ENCODE results near the gene PI4KB. TPM values are rescaled to one million over a fixed set of nuclear protein-coding genes. Genes with fewer than 3 reads are reported as not detected.

Gene PI4KB
- total and polyA plus RNA-seq, 2 of the 4 experiments (the other 2 are of a cell fraction), result 82.4 to 94.5 TPM

- no peak overlapping the region for H4K91ac ChIP-seq (ENCODE audit: insufficient read depth, low read depth, low read length)
- H3K79me1 ChIP-seq (ENCODE audit: low read depth in 1 of 2, low read length in 2 of 2), result peaks cover 16 to 72% of the 10 kb centered on the region in 2 experiments
- H3K18ac ChIP-seq (ENCODE audit: low read depth, low read length), result no peak overlapping the region
- H2AFZ ChIP-seq (replicated peaks; ENCODE audit: low read length, poor library complexity), result no peak overlapping the region
- no peak overlapping the region for H2BK5ac ChIP-seq (ENCODE audit: low read depth, low read length, poor library complexity, severe bottlenecking)
- 91% methylated on average over 13 of the region's 22 CpGs; no CpG with 5 or more reads in 1 of the 2 experiments for WGBS, 2 experiments (ENCODE audit: extremely low coverage in 2 of 2, insufficient read length in 1 of 2)
- POLR2A ChIA-PET (ENCODE audit: unreplicated experiment), result no interaction called here
- H3K14ac ChIP-seq (replicated peaks; ENCODE audit: low read depth, low read length), result no peak overlapping the region
- dilution Hi-C loops (cut with HindIII; ENCODE audit: low sequenced_read_pairs, unreplicated experiment) (no loop called here), in situ Hi-C loops (cut with MboI; ENCODE audit: low sequenced_read_pairs) (no loop called here), intact Hi-C loops (cut with micrococcal nuclease) (no loop called here)
- ATAC-seq (ENCODE audit: low read depth) (no peak), DNase-seq (no peak)
- no peak for TF ChIP-seq USF2 (IDR thresholded peaks at IDR 0.05; ENCODE audit: low read depth, low read length)
- TF ChIP-seq SMC3 (IDR thresholded peaks at IDR 0.05; ENCODE audit: low read depth, low read length), result no peak
- no peak for TF ChIP-seq MAFK (IDR thresholded peaks at IDR 0.05; ENCODE audit: low read depth, low read length)
- no peak for TF ChIP-seq BHLHE40 (IDR thresholded peaks at IDR 0.05; ENCODE audit: low read depth, low read length)
- no peak for TF ChIP-seq RAD21 (IDR thresholded peaks at IDR 0.05; ENCODE audit: low read length)
- TF ChIP-seq CHD1 (IDR thresholded peaks at IDR 0.05; ENCODE audit: low read depth, low read length), result no peak
- TF ChIP-seq NFE2L2 (IDR thresholded peaks at IDR 0.05; ENCODE audit: low read depth, low read length), result no peak
- TF ChIP-seq MAZ (IDR thresholded peaks at IDR 0.05; ENCODE audit: borderline replicate concordance, low read depth, low read length), result no peak
- no peak for TF ChIP-seq MXI1 (IDR thresholded peaks at IDR 0.05; ENCODE audit: borderline replicate concordance, low read depth, low read length)
- no peak for TF ChIP-seq FOS (IDR thresholded peaks at IDR 0.05; ENCODE audit: low read depth, low read length)
- no peak for TF ChIP-seq RFX5 (IDR thresholded peaks at IDR 0.05; ENCODE audit: low read depth, low read length)
- no peak for TF ChIP-seq CEBPB (IDR thresholded peaks at IDR 0.05; ENCODE audit: low read depth, low read length)
- TF ChIP-seq POLR2A (IDR thresholded peaks at IDR 0.05; ENCODE audit: low read depth, low read length), result no peak
- TF ChIP-seq RCOR1 (IDR thresholded peaks at IDR 0.05; ENCODE audit: insufficient replicate concordance, low read length), result no peak
- TF ChIP-seq CTCF (conservative IDR thresholded peaks at IDR 0.05; ENCODE audit: low read depth, low read length), result no peak
- no peak for TF ChIP-seq ELK1 (IDR thresholded peaks at IDR 0.05; ENCODE audit: borderline replicate concordance, low read depth, low read length)
- no peaks in the 10 kb centered on the region for H3K9me3 ChIP-seq (ENCODE audit: control insufficient read depth, insufficient read depth, low read length)
- H4K20me1 ChIP-seq (ENCODE audit: insufficient read depth, low read length), result peaks cover 39% of the 10 kb centered on the region
- H3K4me2 ChIP-seq (ENCODE audit: low read depth, low read length), result no peak overlapping the region
- no peak overlapping the region for H2BK15ac ChIP-seq (ENCODE audit: low read depth, low read length)
- H2AK5ac ChIP-seq (ENCODE audit: low read depth, low read length), result no peak overlapping the region
- no peak overlapping the region for H4K8ac ChIP-seq (ENCODE audit: low read depth in 2 of 2, low read length in 2 of 2)
- no peak overlapping the region for H4K5ac ChIP-seq (ENCODE audit: low read depth, low read length)
- H3K56ac ChIP-seq (ENCODE audit: extremely low read depth, insufficient read depth, low read length), result no peak overlapping the region
- BruUV-seq (replicated peaks), result no TSS peak
- peaks cover 5% of the 10 kb centered on the region; the same call in 1 of the 2 replicates for H3K4me1 ChIP-seq (ENCODE audit: control insufficient read depth, insufficient read depth, low read length)
- H2BK120ac ChIP-seq (ENCODE audit: low read depth, low read length), result no peak overlapping the region
- no peak overlapping the region for H2BK20ac ChIP-seq (ENCODE audit: low read depth, low read length)
- CTCF ChIA-PET, result no interaction called here
- no peak overlapping the region for H3K4ac ChIP-seq (ENCODE audit: low read depth, low read length)
- no peaks in the 10 kb centered on the region for H3K9me1 ChIP-seq (ENCODE audit: insufficient read depth, low read length)
- no peak overlapping the region for H3K4me3 ChIP-seq (ENCODE audit: insufficient read depth, low read depth, low read length)
- no peak overlapping the region for H3K23ac ChIP-seq (ENCODE audit: low read depth, low read length)
- peaks cover 68% of the 10 kb centered on the region for H3K36me3 ChIP-seq (ENCODE audit: control insufficient read depth, insufficient read depth, low read length)
- no peaks in the 10 kb centered on the region for H3K27me3 ChIP-seq (ENCODE audit: control insufficient read depth, insufficient read depth, low read length)
- no peak overlapping the region for H3K27ac ChIP-seq (ENCODE audit: insufficient read depth, low read length)
- H2AK9ac ChIP-seq (replicated peaks; ENCODE audit: low read depth, low read length, poor library complexity), result no peak overlapping the region
- H3K9ac ChIP-seq (ENCODE audit: low read depth, low read length), result no peak overlapping the region
Observed at GRCh38 chr1:151287767-151288500, 39.3 kb downstream of the PI4KB start.

Measured in IMR-90 (cell line).